SK-N-SH (cell line): Measurements from ENCODE around the gene C5orf24. TPM values are rescaled to one million over a fixed set of nuclear protein-coding genes. Genes with fewer than 3 reads are reported as not detected.

Experiments
- CTCF ChIA-PET: fragments of 300-600, 350-600 bp; formaldehyde crosslinking; extraction: SDS; loops from one replicate; lab custom pipeline; 2021; lab: Yijun Ruan, JAX
- POLR2A ChIA-PET: fragments of 350-600 bp; sonication (Branson Sonifier 250); formaldehyde crosslinking; extraction: SDS; loops from one replicate; lab custom pipeline; 2020; ENCODE audit warnings: antibody characterized with exemption, inconsistent platforms; lab: Yijun Ruan, JAX
- DNase-seq: peaks from one replicate; pipeline ENCODE4 v3.0.0; 2012
- H2AFZ ChIP-seq: fragments of 200-600 bp; sonication (generic); 2 replicates; pipeline ENCODE4 v1.8.1; 2016; ENCODE audit warnings: antibody characterized with exemption, mild to moderate bottlenecking, low read depth
- H3F3A ChIP-seq: fragments of 200-600 bp; sonication (generic); replicated peaks from 2 replicates; pipeline ENCODE3; 2016; ENCODE audit warnings: antibody characterized with exemption, mild to moderate bottlenecking; ENCODE audit not compliant: insufficient read depth
- H3K27ac ChIP-seq, 2 experiments: fragments of 200-500 bp in 1 of 2; fragments of 200-600 bp in 1 of 2; sonication (Bioruptor generic) in 1 of 2; sonication (generic), shearing (Covaris generic) in 1 of 2; 2 replicates each; pipeline versions ENCODE4 v1.5.1 to v1.6.1; 2014 to 2016; ENCODE audit warnings: low read depth in 2 of 2, inconsistent platforms in 1 of 2, low read length in 1 of 2, mild to moderate bottlenecking in 1 of 2, mixed read lengths in 1 of 2
- H3K27me3 ChIP-seq: fragments of 200-600 bp; sonication (generic), shearing (Covaris generic); 2 replicates; pipeline ENCODE4 v1.6.1; 2016; ENCODE audit warnings: mixed run types; ENCODE audit not compliant: insufficient read depth
- H3K36me3 ChIP-seq, 2 experiments: fragments of 200-500 bp in 1 of 2; fragments of 200-600 bp in 1 of 2; sonication (Bioruptor generic) in 1 of 2; sonication (generic) in 1 of 2; replicated peaks in 1 of 2; 2 replicates each; pipeline versions ENCODE3 to v1.5.1; 2014 to 2016; ENCODE audit warnings: low read length in 1 of 2, mild to moderate bottlenecking in 1 of 2; ENCODE audit not compliant: insufficient read depth in 2 of 2, control insufficient read depth in 1 of 2
- H3K4me1 ChIP-seq, 2 experiments: fragments of 200-500 bp in 1 of 2; fragments of 200-600 bp in 1 of 2; sonication (Bioruptor generic) in 1 of 2; sonication (generic), shearing (Covaris generic) in 1 of 2; 2 replicates each; pipeline versions ENCODE4 v1.5.1 to v1.6.1; 2014 to 2016; ENCODE audit warnings: low read depth in 1 of 2, low read length in 1 of 2, mixed run types in 1 of 2; ENCODE audit not compliant: insufficient read depth in 2 of 2, control insufficient read depth in 1 of 2
- H3K4me2 ChIP-seq: fragments of 200-600 bp; sonication (generic), shearing (Covaris generic); 2 replicates; pipeline ENCODE4 v1.6.1; 2017; ENCODE audit warnings: mixed run types
- H3K4me3 ChIP-seq, 2 experiments: fragments of 200-500 bp in 1 of 2; fragments of 200-600 bp in 1 of 2; sonication (Bioruptor generic) in 1 of 2; sonication (generic), shearing (Covaris generic) in 1 of 2; 2 replicates each; pipeline versions ENCODE4 v1.5.1 to v1.8.1; 2014 to 2016; ENCODE audit warnings: low read depth in 2 of 2, inconsistent platforms in 1 of 2, low read length in 1 of 2, mild to moderate bottlenecking in 1 of 2, mixed read lengths in 1 of 2, moderate library complexity in 1 of 2
- H3K79me2 ChIP-seq: fragments of 200-600 bp; sonication (generic); 2 replicates; pipeline ENCODE4 v1.8.1; 2017; ENCODE audit warnings: mild to moderate bottlenecking; ENCODE audit not compliant: insufficient read depth
- H3K9ac ChIP-seq: fragments of 200-600 bp; sonication (generic); 2 replicates; pipeline ENCODE4 v1.6.1; 2017; ENCODE audit warnings: mixed run types
- H3K9me2 ChIP-seq: fragments of 200-600 bp; sonication (generic); 2 replicates; pipeline ENCODE4 v1.6.1; 2017; ENCODE audit warnings: mixed run types
- H3K9me3 ChIP-seq: fragments of 200-600 bp; sonication (generic); 2 replicates; pipeline ENCODE4 v1.6.1; 2017; ENCODE audit warnings: mixed run types, mild to moderate bottlenecking, moderate library complexity
- H4K20me1 ChIP-seq: fragments of 200-600 bp; sonication (generic); 2 replicates; pipeline ENCODE4 v1.6.1; 2017; ENCODE audit warnings: mild to moderate bottlenecking, mixed run types; ENCODE audit not compliant: insufficient read depth
- CHD2 ChIP-seq: fragments of 150-350 bp; IDR thresholded peaks from 2 replicates; pipeline ENCODE4 v1.6.1; 2018; ENCODE audit warnings: low read length; ENCODE audit not compliant: partially characterized antibody
- FOXJ3 ChIP-seq: sonication (generic); formaldehyde crosslinking; IDR thresholded peaks from 2 replicates; pipeline ENCODE4 v1.5.1; 2020; ENCODE audit warnings: mild to moderate bottlenecking, missing genetic modification reagents
- GATA2 ChIP-seq: sonication (generic); formaldehyde crosslinking; IDR thresholded peaks from 2 replicates; pipeline ENCODE4 v1.5.0; 2020; ENCODE audit warnings: mild to moderate bottlenecking, missing genetic modification reagents
- MAX ChIP-seq: IDR thresholded peaks from 2 replicates; pipeline ENCODE4 v1.4.0; 2012; ENCODE audit warnings: low read depth
- MEF2A ChIP-seq: IDR thresholded peaks from 2 replicates; pipeline ENCODE4 v1.4.0; 2012; ENCODE audit warnings: low read depth, borderline replicate concordance
- NFIC ChIP-seq: IDR thresholded peaks from 2 replicates; pipeline ENCODE4 v1.4.0; 2012; ENCODE audit warnings: borderline replicate concordance
- NRF1 ChIP-seq: IDR thresholded peaks from 2 replicates; pipeline ENCODE4 v1.6.1; 2012; ENCODE audit warnings: low read depth, mild to moderate bottlenecking, low read length
- PBX3 ChIP-seq: IDR thresholded peaks from 2 replicates; pipeline ENCODE4; 2012
- POLR2AphosphoS5 ChIP-seq: IDR thresholded peaks from 2 replicates; pipeline ENCODE4 v1.6.1; 2012; ENCODE audit warnings: low read depth, low read length
- RAD21 ChIP-seq: IDR thresholded peaks from 2 replicates; pipeline ENCODE4 v1.6.1; 2012; ENCODE audit warnings: mild to moderate bottlenecking, low read length
- RFX5 ChIP-seq: IDR thresholded peaks from 2 replicates; pipeline ENCODE4 v1.6.1; 2012; ENCODE audit warnings: mild to moderate bottlenecking, improper control_type of control experiment, low read length
- TAF1 ChIP-seq: IDR thresholded peaks from 2 replicates; pipeline ENCODE4 v1.6.1; 2012; ENCODE audit warnings: low read depth, mild to moderate bottlenecking, low read length, moderate library complexity, borderline replicate concordance
- USF2 ChIP-seq: fragments of 150-350 bp; IDR thresholded peaks from 2 replicates; pipeline ENCODE4 v1.6.1; 2017; ENCODE audit warnings: antibody characterized with exemption, low read length, low read depth, borderline replicate concordance
- whole genome bisulfite sequencing: methylation state at CpG from one replicate; pipeline ENCODE4 v1.1.6; 2017; ENCODE audit warnings: low lambda C conversion rate; 5-methylcytosine and 5-hydroxymethylcytosine counted together
- polyA plus RNA-seq, 3 experiments: library from polyadenylated mRNA; depleted of rRNA; stranded (reverse); fragments of >200 nt; gene quantifications; 2 replicates each; pipeline ENCODE4 v1.2.3, GENCODE V29; 2012
- TF ChIP-seq, protein P1 (sequence below): fragments of 150-350 bp; IDR thresholded peaks from 2 replicates; pipeline ENCODE4 v1.6.1; 2016; ENCODE audit warnings: mild to moderate bottlenecking, low read depth, low read length
- TF ChIP-seq, protein P2 (sequence below): IDR thresholded peaks from 2 replicates; pipeline ENCODE4 v1.4.0; 2012; ENCODE audit warnings: low read depth, borderline replicate concordance

The C5orf24 gene
- polyA plus RNA-seq, 1 of the 3 experiments (the other 2 are of a cell fraction): 21.8 TPM

- peaks cover 2 to 11% of the 10 kb centered on the region in 2 experiments; a peak in 2 of 4 replicates for H3K4me1 ChIP-seq
- no peaks in the 10 kb centered on the region for H4K20me1 ChIP-seq
- no peak overlapping the region for H3K9ac ChIP-seq
- H3K36me3 ChIP-seq: peaks cover 2 to 32% of the 10 kb centered on the region in 2 experiments
- no peaks in the 10 kb centered on the region for H3K9me2 ChIP-seq
- TF ChIP-seq MEF2A: no peak
- TF ChIP-seq TAF1: no peak
- TF ChIP-seq RFX5: no peak
- TF ChIP-seq FOXJ3 (CRISPR knock-in tag): no peak
- no peak for TF ChIP-seq NFIC
- no peak for TF ChIP-seq PBX3
- no peak for TF ChIP-seq POLR2AphosphoS5
- no peak for TF ChIP-seq RAD21
- TF ChIP-seq, protein P1, sequence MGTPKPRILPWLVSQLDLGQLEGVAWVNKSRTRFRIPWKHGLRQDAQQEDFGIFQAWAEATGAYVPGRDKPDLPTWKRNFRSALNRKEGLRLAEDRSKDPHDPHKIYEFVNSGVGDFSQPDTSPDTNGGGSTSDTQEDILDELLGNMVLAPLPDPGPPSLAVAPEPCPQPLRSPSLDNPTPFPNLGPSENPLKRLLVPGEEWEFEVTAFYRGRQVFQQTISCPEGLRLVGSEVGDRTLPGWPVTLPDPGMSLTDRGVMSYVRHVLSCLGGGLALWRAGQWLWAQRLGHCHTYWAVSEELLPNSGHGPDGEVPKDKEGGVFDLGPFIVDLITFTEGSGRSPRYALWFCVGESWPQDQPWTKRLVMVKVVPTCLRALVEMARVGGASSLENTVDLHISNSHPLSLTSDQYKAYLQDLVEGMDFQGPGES: no peak
- no peak for TF ChIP-seq GATA2 (CRISPR knock-in tag)
- TF ChIP-seq NRF1: no peak
- TF ChIP-seq CHD2: no peak
- TF ChIP-seq, protein P2, sequence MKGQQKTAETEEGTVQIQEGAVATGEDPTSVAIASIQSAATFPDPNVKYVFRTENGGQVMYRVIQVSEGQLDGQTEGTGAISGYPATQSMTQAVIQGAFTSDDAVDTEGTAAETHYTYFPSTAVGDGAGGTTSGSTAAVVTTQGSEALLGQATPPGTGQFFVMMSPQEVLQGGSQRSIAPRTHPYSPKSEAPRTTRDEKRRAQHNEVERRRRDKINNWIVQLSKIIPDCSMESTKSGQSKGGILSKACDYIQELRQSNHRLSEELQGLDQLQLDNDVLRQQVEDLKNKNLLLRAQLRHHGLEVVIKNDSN: no peak
- TF ChIP-seq MAX: no peak
- no peak for TF ChIP-seq USF2
- no peak overlapping the region for H3K4me3 ChIP-seq
- DNase-seq: no peak
- peaks cover 43% of the 10 kb centered on the region for H3F3A ChIP-seq
- H2AFZ ChIP-seq: no peak overlapping the region
- no peak overlapping the region for H3K27ac ChIP-seq
- H3K79me2 ChIP-seq: no peaks in the 10 kb centered on the region
- no peaks in the 10 kb centered on the region for H3K9me3 ChIP-seq
- ChIA-PET POLR2A (no interaction called here), CTCF (interaction anchor here (1.5 to 2.0 kb wide), 3 partner anchors 8 to 64 kb away, joined by 3 to 6 read pairs (median 5); partner anchors contain the start of gene PCBD2)
- 99% methylated on average over 3 of the region's 3 CpGs for WGBS
- H3K4me2 ChIP-seq: no peak overlapping the region
- H3K27me3 ChIP-seq: no peaks in the 10 kb centered on the region
These were observed 5.0 kb upstream of the C5orf24 start for GRCh38 chr5:134840811-134841210.
